Measurements from ENCODE around the gene TRIP6. TPM values are rescaled to one million over a fixed set of nuclear protein-coding genes. Genes with fewer than 3 reads are reported as not detected.
"Not testable (repeated sequence)": the region's sequence is repeated elsewhere in the genome, so short reads cannot be mapped to it uniquely, and the experiment has no call there.

TRIP6 gene
- polyA plus RNA-seq, 3 donors: 63.9 to 74.3 (median 64.5) TPM

DNA sequence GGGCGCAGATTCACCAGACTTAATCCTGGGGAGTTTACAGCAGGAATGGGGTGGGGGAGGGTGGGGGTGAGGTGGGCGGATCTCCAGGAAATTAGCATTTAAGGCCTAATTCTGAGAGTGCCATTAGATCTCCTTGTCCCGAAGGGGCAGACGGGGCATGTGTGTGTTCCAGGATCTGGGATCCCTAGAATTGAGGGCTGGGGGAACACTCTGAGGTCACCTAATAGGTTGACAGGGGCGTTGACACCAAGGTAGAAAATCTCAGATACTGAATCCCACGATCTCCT is 30.4 kb upstream of the TRIP6 start:
- no peak for DNase-seq (ENCODE audit: low read depth in 3 of 3, low spot score in 2 of 3)

DNA sequence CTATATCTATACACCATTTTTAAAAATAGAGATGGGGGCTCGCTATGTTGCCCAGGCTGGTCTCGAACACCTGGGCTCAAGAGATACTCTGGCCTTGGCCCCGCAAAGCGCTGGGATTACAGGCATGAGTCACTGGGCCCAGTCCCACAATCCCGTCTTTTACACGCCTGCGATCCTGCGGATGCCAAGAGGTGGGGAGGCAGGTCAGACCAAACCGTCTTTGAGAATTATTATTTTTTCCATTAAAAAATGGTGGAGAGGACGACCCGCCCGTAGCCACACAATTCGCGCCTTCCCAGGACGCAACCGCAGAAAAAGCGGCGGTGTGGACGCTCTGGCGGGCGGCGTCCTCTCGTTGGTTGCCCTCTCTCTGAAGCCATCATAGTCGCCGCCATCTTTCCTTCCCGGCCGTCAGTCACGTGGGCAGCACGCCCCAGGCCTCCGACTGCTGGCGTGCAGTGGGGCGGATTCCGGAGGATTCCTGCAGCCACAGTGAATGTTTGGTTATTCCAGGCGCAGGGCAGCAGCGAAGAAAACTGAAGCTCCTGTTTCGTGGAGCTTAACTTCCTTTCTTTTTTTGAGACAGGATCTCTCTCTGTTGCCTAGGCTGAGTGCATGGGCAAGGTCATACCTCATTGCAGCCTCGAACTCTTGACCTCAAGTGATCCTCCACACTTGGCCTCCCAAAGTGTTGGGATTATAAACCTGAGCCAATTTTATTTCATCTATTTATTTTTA is 29.9 kb upstream of the TRIP6 start:
- peak in 1 of 3 donors; percentile 86 for DNase-seq (ENCODE audit: low read depth in 3 of 3, low spot score in 2 of 3)

DNA sequence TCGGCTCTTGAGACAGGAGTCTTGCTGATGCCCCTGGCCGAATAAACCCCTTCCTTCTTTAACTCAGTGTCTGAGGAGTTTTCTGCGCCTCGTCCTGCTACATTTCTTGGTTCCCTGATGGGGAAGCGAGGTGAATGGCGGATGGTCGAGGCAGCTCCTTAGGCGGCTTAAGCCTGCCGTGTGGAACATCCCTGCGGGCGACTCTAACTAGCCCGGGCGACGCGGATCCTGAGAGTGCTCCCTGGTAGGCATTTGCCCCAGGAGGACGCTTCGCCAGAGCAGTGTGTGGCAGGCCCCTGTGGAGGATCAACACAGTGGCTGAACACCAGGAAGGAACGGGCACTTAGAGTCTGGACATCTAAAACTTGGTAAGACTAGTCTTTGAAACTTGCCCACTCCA is 27.8 kb upstream of the TRIP6 start:
- no peak for DNase-seq (ENCODE audit: low read depth in 3 of 3, low spot score in 2 of 3)

DNA sequence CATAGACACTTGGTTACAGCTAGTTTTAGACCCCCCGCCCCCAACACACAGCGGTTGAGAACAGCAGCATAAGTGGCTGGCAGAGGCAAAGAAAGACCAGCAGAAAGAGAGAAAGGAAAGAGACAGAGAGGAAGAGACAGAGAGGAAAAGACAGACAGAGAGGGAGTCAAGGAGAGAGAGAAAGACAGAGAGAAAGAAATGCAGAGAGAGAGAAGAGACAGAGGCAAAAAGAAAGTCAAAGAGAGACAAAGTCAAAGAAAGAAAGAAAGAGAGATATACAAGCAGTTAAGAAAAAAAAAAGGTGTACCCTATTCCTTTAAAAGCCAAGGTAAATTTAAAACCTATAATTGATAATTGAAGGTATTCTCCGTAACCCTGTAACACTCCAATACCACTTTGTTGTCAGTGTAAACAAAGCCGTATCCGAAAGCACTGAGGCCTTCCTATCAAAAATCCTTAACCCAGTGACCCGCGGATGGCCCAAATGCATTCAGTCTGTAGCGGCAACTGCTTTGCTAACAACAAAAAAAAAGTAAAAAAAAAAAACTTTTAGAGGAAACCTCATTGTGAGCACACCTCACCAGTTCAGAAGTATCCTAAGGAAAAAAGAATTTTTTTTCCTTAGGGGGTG is 26.6 kb upstream of the TRIP6 start:
- no peak for DNase-seq (ENCODE audit: low read depth in 3 of 3, low spot score in 2 of 3)

DNA sequence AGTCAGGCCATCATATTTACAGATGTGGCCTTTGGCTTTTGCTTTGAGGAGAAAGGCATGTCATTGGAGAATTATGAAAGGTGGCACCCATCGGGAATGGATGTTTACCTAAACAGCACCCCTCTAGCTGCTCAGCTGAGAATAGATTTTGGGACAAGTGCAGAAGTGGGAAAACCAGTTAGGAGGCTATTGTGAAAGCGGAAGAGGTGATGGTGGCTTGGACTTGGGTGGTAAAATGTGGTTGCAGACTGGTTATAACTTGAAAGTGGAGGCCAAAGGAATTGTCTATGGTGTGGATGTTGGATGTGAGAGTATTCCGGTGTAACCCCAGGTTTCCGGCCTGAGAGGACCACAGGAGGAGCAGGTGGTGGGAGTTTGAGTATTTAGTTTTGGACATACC is 19.8 kb upstream of the TRIP6 start:
- no peak for DNase-seq (ENCODE audit: low read depth in 3 of 3, low spot score in 2 of 3)

DNA sequence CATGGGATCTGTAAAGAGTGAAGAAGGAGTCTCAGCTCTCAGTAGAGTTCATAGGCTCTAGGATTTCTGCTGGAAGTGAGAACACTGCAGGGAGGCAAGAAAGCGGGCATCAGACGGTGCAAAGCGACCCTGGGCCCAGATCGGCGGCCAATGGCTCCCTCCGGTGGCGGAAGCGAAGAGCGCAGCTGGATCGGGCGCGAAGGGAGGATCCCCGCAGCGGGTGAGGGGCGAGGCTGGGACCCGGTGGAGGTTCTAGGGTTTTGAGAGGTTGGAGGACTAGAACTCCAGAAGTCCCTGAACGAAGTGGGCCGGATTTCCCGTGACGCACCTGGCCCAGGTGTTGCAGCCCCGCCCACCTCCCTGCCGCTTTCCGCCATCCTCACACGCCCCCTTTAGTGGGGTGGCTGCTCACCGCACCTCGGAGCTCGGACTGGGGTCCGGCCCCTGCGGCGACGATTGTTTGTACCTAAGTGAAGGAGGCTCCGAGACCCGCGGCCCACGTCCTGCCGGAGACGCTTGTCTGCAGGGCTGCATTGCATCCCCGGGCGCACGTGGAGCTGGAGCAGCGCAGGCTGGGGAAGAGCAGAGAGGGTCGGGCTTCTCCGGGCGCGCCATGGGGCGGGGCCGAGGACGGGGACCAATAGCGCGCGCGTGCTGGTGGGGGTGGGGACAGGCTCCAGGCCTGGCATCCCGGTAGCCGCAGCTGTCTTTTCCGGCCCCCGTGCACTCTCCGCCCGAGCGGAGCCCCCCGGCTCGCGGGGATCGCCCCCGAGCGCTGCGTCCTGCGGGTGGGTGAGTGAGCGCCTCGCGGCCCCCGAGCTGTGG is 14.9 kb upstream of the TRIP6 start, which contains the start of gene SLC12A9:
SLC12A9 (plus strand) TSS at position 666 of the 825 bp plus-strand sequence. CDS start 1,485 bp downstream, outside the sequence.
- DNase-seq (ENCODE audit: low read depth in 3 of 3, low spot score in 2 of 3): no peak

DNA sequence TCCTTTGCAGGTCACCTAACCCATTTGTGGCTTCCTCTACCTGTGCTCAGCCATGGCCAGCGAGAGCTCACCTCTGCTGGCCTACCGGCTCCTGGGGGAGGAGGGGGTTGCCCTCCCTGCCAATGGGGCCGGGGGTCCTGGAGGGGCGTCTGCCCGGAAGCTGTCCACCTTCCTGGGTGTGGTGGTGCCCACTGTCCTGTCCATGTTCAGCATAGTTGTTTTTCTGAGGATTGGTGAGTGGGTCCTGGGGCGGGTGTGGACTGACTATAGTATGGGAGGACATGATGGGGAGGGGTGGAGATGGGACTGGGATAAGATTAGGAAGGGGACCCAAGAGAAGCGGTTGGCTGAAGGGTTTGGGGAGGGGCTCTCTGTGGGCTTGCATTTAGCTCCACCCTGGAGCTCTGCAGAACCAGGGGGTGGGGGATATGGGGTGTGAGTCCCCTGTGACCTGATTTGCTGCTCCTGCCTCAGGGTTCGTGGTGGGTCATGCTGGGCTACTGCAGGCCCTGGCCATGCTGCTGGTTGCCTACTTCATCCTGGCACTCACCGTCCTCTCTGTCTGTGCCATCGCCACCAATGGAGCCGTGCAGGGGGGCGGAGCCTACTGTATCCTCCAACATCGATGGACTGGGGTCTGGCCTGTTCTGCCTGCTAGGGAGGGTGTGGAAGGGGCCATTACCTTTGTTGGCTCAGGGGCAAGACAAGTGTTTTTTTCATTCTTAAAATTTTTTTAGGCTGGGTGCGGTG is 12.9 kb upstream of the TRIP6 start:
- DNase-seq (ENCODE audit: low read depth in 3 of 3, low spot score in 2 of 3): no peak

DNA sequence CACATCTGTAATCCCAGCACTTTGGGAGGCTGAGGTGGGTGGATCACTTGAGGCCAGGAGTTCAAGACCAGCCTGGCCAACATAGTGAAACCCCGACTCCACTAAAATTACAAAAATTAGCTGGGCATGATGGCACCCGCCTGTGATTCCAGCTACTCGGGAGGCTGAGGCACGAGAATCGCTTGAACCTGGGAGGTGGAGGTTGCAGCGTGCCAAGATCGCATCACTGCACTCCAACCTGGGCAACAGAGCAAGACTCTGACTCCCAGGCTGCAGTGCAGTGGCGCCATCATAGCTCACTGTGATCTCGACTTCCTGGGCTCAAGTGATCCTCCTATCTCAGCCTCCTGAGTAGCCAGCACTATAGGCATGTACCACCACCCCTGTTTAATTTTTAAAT is 12.3 kb upstream of the TRIP6 start:
- DNase-seq (ENCODE audit: low read depth in 3 of 3, low spot score in 2 of 3): not testable (repeated sequence)

DNA sequence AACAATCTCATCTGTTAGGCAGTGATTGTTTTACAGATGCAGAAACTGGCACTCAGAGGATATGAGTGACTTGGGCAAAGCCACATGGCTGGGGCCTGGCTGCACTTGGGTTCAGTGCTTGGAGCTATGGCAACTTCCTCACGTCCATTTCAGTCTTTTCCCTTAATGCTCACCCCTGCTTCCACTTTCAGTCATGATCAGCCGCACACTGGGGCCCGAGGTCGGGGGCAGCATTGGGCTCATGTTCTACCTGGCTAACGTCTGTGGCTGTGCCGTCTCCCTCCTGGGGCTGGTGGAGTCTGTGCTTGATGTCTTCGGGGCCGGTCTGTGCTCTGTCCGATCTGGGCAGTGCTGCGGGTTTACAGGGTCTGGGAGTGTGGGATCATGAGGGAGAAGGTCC is 11.7 kb upstream of the TRIP6 start:
- DNase-seq (ENCODE audit: low read depth in 3 of 3, low spot score in 2 of 3): no peak

DNA sequence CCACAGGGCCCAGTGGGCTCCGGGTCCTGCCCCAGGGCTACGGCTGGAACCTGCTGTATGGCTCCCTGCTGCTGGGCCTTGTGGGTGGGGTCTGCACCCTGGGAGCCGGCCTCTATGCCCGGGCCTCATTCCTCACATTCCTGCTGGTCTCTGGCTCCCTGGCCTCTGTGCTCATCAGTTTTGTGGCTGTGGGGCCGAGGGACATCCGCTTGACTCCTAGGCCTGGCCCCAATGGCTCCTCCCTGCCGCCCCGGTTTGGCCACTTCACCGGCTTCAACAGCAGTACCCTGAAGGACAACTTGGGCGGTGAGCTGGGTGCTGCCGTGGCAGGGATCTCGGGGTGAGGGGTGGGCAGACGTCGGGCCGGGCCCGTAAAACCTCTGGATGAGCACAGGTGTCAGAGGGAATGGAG is 10.3 kb upstream of the TRIP6 start:
- DNase-seq (ENCODE audit: low read depth in 3 of 3, low spot score in 2 of 3): no peak

DNA sequence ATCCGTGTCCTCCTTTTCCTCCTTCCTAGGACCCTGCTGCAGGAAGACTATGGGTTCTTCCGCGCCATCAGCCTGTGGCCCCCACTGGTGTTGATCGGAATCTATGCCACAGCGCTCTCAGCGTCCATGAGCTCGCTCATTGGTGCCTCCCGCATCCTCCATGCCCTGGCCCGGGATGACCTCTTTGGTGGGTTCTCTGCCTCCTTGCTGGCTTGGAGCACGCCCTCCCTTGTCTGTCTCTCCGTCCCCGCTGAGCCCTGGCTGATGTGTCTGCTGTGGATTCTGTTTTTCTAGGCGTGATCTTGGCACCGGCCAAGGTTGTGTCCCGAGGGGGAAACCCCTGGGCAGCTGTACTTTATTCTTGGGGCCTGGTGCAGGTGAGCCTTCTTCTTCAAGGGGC is 7.3 kb upstream of the TRIP6 start:
- no peak for DNase-seq (ENCODE audit: low read depth in 3 of 3, low spot score in 2 of 3)

DNA sequence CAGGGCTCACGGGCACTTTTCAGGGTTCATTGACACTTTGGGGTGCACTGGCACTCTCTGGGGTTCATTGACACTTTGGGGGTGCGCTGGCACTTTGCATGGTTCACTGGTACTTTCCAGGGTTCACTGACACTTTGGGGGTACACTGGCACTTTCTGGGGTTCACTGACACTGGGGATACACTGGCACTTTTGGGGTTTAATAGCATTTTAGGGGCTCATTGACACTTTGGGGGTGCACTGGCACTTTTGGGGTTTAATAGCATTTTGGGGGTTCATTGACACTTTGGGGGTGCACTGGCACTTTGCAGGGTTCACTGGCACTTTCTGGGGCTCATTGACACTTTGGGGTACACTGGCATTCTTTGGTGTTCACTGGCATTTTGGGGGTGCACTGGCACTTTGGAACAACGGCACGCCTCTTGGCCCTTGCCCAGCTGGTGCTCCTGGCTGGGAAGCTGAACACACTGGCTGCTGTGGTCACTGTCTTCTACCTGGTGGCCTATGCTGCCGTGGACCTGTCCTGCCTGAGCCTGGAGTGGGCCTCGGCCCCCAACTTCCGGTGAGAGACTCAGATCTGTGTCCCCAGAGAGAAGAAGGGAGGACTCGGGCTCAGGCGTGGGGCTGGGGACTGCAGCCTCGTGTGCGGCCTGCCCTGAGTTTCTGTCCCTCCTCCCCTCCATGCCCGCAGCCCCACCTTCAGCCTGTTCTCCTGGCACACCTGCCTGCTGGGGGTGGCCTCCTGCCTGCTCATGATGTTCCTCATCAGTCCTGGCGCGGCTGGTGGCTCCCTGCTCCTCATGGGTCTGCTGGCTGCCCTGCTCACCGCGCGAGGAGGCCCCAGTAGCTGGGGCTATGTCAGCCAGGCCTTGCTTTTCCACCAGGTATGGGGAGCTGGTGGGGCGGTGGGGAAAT is 6.2 kb upstream of the TRIP6 start:
- DNase-seq (ENCODE audit: low read depth in 3 of 3, low spot score in 2 of 3): no peak

DNA sequence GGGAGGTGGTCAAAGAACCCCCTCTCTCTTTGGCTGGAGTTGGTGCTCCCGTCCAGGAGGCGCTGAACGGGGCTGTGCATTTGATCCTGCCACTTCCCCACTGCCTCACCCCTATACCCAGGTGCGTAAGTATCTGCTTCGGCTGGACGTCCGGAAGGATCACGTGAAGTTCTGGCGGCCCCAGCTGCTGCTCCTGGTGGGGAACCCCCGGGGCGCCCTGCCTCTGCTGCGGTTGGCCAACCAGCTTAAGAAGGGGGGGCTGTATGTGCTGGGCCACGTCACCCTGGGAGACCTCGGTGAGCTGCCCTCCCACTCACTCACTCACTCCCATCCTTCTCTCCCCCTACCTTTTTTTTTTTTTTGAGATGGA is 5.6 kb upstream of the TRIP6 start:
- DNase-seq (ENCODE audit: low read depth in 3 of 3, low spot score in 2 of 3): no peak

DNA sequence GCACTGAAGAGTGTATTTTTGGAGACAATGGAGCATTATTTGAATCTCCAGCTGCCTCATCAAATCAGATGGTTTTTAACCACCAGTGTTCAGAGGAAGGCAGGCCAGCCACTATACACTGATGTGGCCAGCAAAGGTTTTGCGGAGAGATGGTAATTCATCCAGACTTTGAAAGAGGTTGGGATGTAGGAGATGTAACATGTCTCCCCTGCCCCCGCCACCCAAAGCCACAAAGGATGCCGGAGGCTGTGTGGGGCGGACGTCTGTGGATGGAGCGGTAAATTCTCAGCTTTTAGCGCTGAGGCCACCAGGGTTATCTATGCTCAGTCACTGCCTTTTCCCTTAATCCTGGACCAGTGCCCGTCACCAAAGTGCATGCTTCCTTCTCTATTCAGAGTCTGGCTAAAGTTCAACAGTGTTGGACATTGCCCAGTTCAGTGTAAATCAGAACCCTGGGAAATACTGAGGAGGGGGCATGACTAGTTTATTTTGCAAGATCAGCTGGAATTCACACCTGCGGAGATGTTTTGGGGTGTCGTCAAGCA is 3.7 kb upstream of the TRIP6 start:
- DNase-seq (ENCODE audit: low read depth in 3 of 3, low spot score in 2 of 3): peak in 1 of 3 donors; percentile 21

DNA sequence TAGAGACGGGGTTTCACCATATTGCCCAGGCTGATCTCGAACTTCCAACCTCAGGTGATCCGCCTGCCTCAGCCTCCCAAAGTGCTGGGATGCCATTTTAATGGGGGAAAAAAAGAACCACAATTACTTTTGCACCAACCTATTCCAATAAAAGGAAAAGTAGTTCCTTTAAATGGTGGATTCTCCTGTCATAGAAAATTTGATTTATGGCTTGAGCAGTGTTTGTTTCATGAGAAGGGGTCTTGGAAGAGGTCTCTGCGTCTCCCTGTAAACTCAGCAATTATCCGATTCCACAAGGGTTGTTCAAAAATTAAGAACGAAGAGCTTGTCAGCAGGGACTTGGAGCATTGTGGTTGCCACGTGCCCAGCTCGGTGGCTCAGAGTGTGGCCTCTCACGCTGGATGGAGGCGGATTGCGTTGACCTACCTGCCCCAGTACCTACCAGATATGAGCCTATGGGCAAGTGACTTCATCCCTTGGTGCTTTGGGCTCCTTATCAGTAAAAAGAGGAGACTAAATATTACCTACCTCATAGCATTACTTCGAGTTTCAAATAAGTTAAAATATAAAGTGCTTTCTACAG is 2.8 kb upstream of the TRIP6 start:
- DNase-seq (ENCODE audit: low read depth in 3 of 3, low spot score in 2 of 3): no peak

DNA sequence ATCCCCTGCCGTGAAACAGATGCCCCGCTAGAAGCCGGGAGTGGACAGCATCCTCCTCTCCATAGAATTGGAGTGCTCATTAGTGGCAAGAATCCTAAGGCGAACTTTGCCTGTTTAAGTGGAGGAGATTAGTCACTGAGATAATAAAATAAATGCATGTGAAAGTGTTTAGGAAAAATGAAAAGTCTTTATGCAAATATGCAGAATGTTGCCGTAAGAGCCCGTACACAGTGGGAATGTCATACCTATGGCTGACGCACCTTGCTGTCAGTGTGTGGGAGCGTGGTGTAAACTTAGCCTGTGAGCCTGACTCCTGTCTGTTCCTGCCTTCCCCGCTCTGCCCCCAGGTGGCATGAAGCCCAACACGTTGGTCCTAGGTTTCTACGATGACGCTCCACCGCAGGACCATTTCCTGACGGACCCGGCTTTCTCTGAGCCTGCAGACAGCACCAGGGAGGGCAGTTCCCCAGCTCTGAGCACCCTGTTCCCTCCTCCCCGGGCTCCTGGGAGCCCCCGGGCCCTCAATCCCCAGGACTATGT is 1.7 kb upstream of the TRIP6 start:
- DNase-seq (ENCODE audit: low read depth in 3 of 3, low spot score in 2 of 3): no peak

DNA sequence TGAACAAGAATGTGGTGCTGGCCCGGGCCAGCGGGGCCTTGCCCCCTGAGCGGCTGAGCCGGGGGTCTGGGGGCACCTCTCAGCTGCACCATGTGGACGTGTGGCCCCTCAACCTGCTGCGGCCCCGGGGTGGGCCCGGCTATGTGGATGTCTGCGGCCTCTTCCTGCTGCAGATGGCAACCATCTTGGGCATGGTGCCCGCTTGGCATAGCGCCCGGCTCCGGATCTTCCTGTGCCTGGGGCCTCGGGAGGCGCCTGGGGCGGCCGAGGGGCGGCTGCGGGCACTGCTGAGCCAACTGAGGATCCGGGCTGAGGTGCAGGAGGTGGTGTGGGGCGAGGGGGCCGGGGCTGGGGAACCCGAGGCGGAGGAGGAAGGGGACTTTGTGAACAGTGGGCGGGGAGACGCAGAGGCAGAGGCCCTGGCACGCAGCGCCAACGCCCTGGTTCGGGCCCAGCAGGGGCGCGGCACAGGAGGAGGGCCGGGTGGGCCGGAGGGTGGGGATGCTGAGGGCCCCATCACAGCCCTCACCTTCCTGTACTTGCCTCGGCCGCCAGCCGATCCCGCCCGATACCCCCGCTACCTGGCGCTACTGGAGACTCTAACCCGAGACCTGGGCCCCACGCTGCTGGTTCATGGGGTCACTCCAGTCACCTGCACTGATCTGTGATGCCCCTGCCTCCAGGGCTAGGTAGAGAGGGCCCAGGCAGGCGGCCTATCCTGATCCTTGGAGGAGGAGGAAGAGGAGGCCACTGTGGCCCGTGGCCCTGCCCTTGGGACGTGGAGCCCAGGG is 1.1 kb upstream of the TRIP6 start:
- DNase-seq (ENCODE audit: low read depth in 3 of 3, low spot score in 2 of 3): no peak

DNA sequence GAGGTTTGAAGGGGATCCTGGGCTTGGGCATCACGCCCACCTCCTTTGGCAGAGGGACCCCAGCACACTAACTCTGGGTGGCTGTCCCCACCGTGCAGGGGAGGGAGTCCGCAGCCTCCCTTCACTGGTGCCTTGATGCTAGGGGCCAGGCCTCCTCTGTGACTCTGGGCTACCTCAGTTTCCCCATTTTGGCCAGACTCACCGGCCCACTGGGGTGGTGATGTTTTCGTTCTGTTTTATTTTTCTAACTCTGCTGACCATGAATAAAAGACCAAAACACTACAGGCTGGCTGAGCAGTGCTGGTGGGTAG is 503 bp upstream of the TRIP6 start:
- DNase-seq (ENCODE audit: low read depth in 3 of 3, low spot score in 2 of 3): no peak
